WTC11 (cell line): ENCODE data around the gene CPSF7. TPM values are rescaled to one million over a fixed set of nuclear protein-coding genes. Genes with fewer than 3 reads are reported as not detected.

ENCODE experiments used
- ATAC-seq: fragments of 200-7000 bp; cut with Tn5 transposase; 2 replicates; pipeline ENCODE4 v1.10.0; 2021; ENCODE audit warnings: mild to moderate bottlenecking, moderate library complexity
- CTCF ChIA-PET: fragments of 300-600 bp; sonication (Branson Sonifier 250); formaldehyde crosslinking; loops from one replicate; lab custom pipeline; 2021; ENCODE audit warnings: antibody characterized with exemption; lab: Charles Lee
- POLR2A ChIA-PET: fragments of 350-600 bp; sonication (Branson Sonifier 250); formaldehyde crosslinking; loops from one replicate; lab custom pipeline; 2021; ENCODE audit warnings: antibody characterized with exemption; lab: Charles Lee
- DNase-seq: peaks from one replicate; pipeline ENCODE4 v3.0.0; 2021; ENCODE audit warnings: low spot score
- H3K27ac Mint-ChIP-seq: 2 replicates; pipeline ENCODE4 v1.8.0; 2021; ENCODE audit warnings: mixed read lengths
- H3K27me3 Mint-ChIP-seq: 2 replicates; pipeline ENCODE4 v1.8.0; 2021; ENCODE audit warnings: low read depth, mild to moderate bottlenecking, moderate library complexity, mixed read lengths
- H3K36me3 Mint-ChIP-seq: 2 replicates; pipeline ENCODE4 v1.8.0; 2021; ENCODE audit warnings: mixed read lengths
- H3K4me1 Mint-ChIP-seq: 2 replicates; pipeline ENCODE4 v1.8.0; 2022; ENCODE audit warnings: mixed read lengths
- H3K4me3 Mint-ChIP-seq: 2 replicates; pipeline ENCODE4 v1.8.0; 2021; ENCODE audit warnings: mild to moderate bottlenecking, moderate library complexity, mixed read lengths
- H3K9me3 Mint-ChIP-seq: 2 replicates; pipeline ENCODE4 v1.8.0; 2021; ENCODE audit warnings: mixed read lengths
- ATF1 ChIP-seq: sonication (generic); formaldehyde crosslinking; IDR thresholded peaks from 2 replicates; pipeline ENCODE4 v1.8.1; 2023; ENCODE audit warnings: mild to moderate bottlenecking, moderate library complexity, missing genetic modification reagents
- CREM ChIP-seq: sonication (generic); formaldehyde crosslinking; IDR thresholded peaks from 2 replicates; pipeline ENCODE4 v1.8.1; 2022; ENCODE audit warnings: mild to moderate bottlenecking, missing genetic modification reagents, moderate library complexity
- MLX ChIP-seq: sonication (generic); formaldehyde crosslinking; IDR thresholded peaks from 2 replicates; pipeline ENCODE4 v1.8.1; 2023; ENCODE audit warnings: mild to moderate bottlenecking, missing genetic modification reagents, moderate library complexity
- NR2C2 ChIP-seq: sonication (generic); formaldehyde crosslinking; IDR thresholded peaks from 2 replicates; pipeline ENCODE4 v1.8.0; 2022; ENCODE audit warnings: mild to moderate bottlenecking, missing genetic modification reagents
- OVOL2 ChIP-seq: fragments of 250-450 bp; sonication (Bioruptor Pico); IDR thresholded peaks from 2 replicates; pipeline ENCODE4 v1.9.0; 2021; ENCODE audit warnings: mild to moderate bottlenecking, borderline replicate concordance
- PRRX2 ChIP-seq: fragments of 250-450 bp; sonication (Bioruptor Pico); IDR thresholded peaks from 2 replicates; pipeline ENCODE4 v1.8.0; 2021; ENCODE audit warnings: mild to moderate bottlenecking
- RELA ChIP-seq: sonication (generic); formaldehyde crosslinking; IDR thresholded peaks from 2 replicates; pipeline ENCODE4 v1.8.1; 2022; ENCODE audit warnings: missing genetic modification reagents, mild to moderate bottlenecking, borderline replicate concordance
- SP1 ChIP-seq: sonication (generic); formaldehyde crosslinking; conservative IDR thresholded peaks from 2 replicates; pipeline ENCODE4 v1.8.1; 2022; ENCODE audit warnings: missing genetic modification reagents
- TCF7 ChIP-seq: sonication (generic); formaldehyde crosslinking; IDR thresholded peaks from 2 replicates; pipeline ENCODE4 v1.8.0; 2022; ENCODE audit warnings: mild to moderate bottlenecking, low read depth, missing genetic modification reagents, moderate library complexity
- TEAD1 ChIP-seq: sonication (generic); formaldehyde crosslinking; IDR thresholded peaks from 2 replicates; pipeline ENCODE4 v1.8.0; 2022; ENCODE audit warnings: mild to moderate bottlenecking, missing genetic modification reagents
- ZNF396 ChIP-seq: fragments of 250-450 bp; sonication (Bioruptor Pico); IDR thresholded peaks from 2 replicates; pipeline ENCODE4 v1.8.0; 2021; ENCODE audit warnings: mild to moderate bottlenecking, moderate library complexity, borderline replicate concordance
- ZNF416 ChIP-seq: fragments of 250-450 bp; sonication (Bioruptor Pico); IDR thresholded peaks from 2 replicates; pipeline ENCODE4 v1.9.0; 2021; ENCODE audit warnings: mild to moderate bottlenecking, inconsistent platforms
- total RNA-seq: library from RNA; stranded (reverse); gene quantifications from 3 replicates; pipeline ENCODE4 v1.2.3, GENCODE V29; 2021
- TF ChIP-seq, protein P1 (sequence below): fragments of 250-450 bp; sonication (Bioruptor Pico); IDR thresholded peaks from 2 replicates; pipeline ENCODE4 v1.8.0; 2021; ENCODE audit warnings: mild to moderate bottlenecking
- TF ChIP-seq, protein P2 (sequence below): sonication (generic); formaldehyde crosslinking; IDR thresholded peaks from 2 replicates; pipeline ENCODE4 v1.8.0; 2023; ENCODE audit warnings: mild to moderate bottlenecking, missing genetic modification reagents

The CPSF7 gene
- total RNA-seq, 1 experiment from 2014 or later, result 88.3 TPM

- H3K4me1 Mint-ChIP-seq, result 0 out of 2 replicates have a peak, but pooled peaks cover 3% of the 10 kb centered on the region
These were observed 51.0 kb downstream of the CPSF7 start for GRCh38 chr11:61378713-61379313.

DNA sequence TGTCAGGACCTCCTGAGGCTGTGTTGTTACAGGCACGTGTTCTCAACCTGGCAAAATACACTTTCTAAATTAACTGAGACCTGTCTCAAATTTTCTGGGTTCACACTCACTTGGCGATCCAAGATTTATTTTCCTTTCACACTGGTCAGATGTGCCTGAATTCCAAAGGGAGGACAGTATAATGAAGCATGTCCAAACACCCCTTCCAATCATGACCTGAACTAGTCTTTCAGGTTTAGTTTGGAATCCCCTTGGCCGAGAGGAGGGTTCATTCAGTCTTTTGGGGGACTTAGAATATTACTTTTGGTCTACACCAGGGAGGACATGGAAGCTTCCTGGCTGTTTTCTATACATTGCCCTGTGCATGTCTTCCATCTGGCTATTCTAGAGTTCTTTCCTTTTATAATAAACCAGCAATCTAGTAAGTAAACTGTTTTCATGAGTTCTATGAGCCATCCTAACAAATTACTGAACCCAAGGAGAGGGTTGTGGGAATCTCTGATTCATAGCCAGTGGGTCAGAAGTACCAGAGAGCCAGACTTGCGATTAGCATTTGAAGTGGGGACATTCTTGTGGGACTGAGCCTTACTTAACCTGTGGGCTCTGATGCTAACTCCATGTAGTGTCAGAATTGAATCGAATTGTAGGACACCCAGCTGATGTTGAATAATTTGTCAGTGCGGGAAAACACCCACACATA is 52.2 kb downstream of the CPSF7 start:
- no peak for ATAC-seq
- H3K27me3 Mint-ChIP-seq, result no peaks in the 10 kb centered on the region
- H3K9me3 Mint-ChIP-seq, result peaks cover 17% of the 10 kb centered on the region
- TF ChIP-seq SP1 (no peak), TCF7 (no peak), ZNF416 (CRISPR knock-in tag) (no peak), TEAD1 (CRISPR knock-in tag) (no peak), ATF1 (no peak)
- TF ChIP-seq, protein P1, sequence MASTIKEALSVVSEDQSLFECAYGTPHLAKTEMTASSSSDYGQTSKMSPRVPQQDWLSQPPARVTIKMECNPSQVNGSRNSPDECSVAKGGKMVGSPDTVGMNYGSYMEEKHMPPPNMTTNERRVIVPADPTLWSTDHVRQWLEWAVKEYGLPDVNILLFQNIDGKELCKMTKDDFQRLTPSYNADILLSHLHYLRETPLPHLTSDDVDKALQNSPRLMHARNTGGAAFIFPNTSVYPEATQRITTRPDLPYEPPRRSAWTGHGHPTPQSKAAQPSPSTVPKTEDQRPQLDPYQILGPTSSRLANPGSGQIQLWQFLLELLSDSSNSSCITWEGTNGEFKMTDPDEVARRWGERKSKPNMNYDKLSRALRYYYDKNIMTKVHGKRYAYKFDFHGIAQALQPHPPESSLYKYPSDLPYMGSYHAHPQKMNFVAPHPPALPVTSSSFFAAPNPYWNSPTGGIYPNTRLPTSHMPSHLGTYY (CRISPR knock-in tag), result no peak
- TF ChIP-seq, all 79 proteins: peak for 0
- Mint-ChIP-seq H3K4me1 (0 out of 2 replicates have a peak, but pooled peaks cover 3% of the 10 kb centered on the region), H3K27ac (no peak overlapping the region; the same call in 1 of the 2 replicates), H3K36me3 (peaks cover 42% of the 10 kb centered on the region), H3K4me3 (no peak overlapping the region)
- no peak for DNase-seq
- ChIA-PET CTCF (interaction anchor here (0.6 kb wide), 1 partner anchor 1248 kb away, joined by 4 read pairs; no protein-coding TSS in a partner anchor), POLR2A (no interaction called here)

More at GRCh38 chr11:61378713-61379313, 51.0 kb downstream of the CPSF7 start:
- TF ChIP-seq, protein P2, sequence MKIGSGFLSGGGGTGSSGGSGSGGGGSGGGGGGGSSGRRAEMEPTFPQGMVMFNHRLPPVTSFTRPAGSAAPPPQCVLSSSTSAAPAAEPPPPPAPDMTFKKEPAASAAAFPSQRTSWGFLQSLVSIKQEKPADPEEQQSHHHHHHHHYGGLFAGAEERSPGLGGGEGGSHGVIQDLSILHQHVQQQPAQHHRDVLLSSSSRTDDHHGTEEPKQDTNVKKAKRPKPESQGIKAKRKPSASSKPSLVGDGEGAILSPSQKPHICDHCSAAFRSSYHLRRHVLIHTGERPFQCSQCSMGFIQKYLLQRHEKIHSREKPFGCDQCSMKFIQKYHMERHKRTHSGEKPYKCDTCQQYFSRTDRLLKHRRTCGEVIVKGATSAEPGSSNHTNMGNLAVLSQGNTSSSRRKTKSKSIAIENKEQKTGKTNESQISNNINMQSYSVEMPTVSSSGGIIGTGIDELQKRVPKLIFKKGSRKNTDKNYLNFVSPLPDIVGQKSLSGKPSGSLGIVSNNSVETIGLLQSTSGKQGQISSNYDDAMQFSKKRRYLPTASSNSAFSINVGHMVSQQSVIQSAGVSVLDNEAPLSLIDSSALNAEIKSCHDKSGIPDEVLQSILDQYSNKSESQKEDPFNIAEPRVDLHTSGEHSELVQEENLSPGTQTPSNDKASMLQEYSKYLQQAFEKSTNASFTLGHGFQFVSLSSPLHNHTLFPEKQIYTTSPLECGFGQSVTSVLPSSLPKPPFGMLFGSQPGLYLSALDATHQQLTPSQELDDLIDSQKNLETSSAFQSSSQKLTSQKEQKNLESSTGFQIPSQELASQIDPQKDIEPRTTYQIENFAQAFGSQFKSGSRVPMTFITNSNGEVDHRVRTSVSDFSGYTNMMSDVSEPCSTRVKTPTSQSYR (CRISPR knock-in tag), result no peak
- TF ChIP-seq CREM (no peak), ZNF396 (CRISPR knock-in tag) (no peak), OVOL2 (no peak), MLX (CRISPR knock-in tag) (no peak)
- H3K36me3 Mint-ChIP-seq, result peaks cover 32% of the 10 kb centered on the region
- POLR2A ChIA-PET, result no interaction called here
- DNase-seq (no peak), ATAC-seq (no peak)
- no peak overlapping the region for H3K4me3 Mint-ChIP-seq
- CTCF ChIA-PET, result interaction anchor here (0.8 to 1.0 kb wide), 2 partner anchors 43 to 46 kb away, joined by 3 to 4 read pairs; partner anchors contain the start of genes DDB1 and TKFC
- H3K27me3 Mint-ChIP-seq, result no peaks in the 10 kb centered on the region
- H3K9me3 Mint-ChIP-seq, result peaks cover 14% of the 10 kb centered on the region
- H3K27ac Mint-ChIP-seq, result no peak overlapping the region

- no peak overlapping the region for H3K4me3 Mint-ChIP-seq
- ATAC-seq (no peak), DNase-seq (no peak)
- TF ChIP-seq PRRX2 (CRISPR knock-in tag), result no peak
- H3K4me1 Mint-ChIP-seq, result 0 out of 2 replicates have a peak, but pooled peaks cover 3% of the 10 kb centered on the region
- H3K36me3 Mint-ChIP-seq, result peaks cover 55% of the 10 kb centered on the region
- ChIA-PET CTCF (no interaction called here), POLR2A (no interaction called here)
- peaks cover 27% of the 10 kb centered on the region for H3K9me3 Mint-ChIP-seq
- no peak overlapping the region for H3K27ac Mint-ChIP-seq
- H3K27me3 Mint-ChIP-seq, result no peaks in the 10 kb centered on the region
These were observed 54.0 kb downstream of the CPSF7 start for GRCh38 chr11:61375761-61376108.

DNA sequence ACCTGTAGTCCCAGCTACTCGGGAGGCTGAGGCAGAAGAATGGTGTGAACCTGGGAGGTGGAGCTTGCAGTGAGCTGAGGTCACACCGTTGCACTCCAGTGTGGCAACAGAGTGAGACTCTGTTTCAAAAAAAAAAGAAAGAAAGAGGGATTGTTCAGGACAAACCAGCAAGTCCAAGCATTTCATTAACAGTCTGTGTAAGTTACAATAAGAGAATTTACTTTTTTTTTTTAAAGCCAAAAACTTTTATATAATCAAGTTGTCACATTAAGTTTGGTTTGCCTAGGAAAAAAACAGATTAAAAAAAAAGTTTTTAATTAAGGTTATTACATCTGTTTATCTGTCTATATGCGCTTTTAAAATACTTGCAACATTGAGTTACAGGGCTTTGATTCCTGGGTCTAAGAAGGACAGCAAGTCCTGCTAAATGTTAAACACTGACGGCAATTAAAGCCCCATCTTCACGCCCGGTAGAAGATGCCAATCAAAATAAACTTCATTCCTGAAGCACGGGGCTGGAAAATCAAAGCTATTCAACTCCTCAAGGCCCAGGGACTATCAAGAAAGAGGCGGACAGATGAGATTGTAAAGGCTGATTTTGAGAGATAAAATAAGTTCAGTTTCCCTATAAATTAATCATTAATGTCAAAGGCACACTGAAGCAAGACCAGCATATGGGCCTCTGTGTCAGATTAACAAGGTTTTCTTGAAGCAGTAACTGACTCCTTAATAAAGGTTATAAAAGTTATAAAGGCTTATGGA is 56.9 kb downstream of the CPSF7 start:
- POLR2A ChIA-PET, result interaction anchor here (0.6 to 0.7 kb wide), 2 partner anchors 12 to 57 kb away, joined by 3 to 4 read pairs; partner anchors contain the start of gene SDHAF2
- Mint-ChIP-seq H3K4me3 (no peak overlapping the region), H3K36me3 (peaks cover 81% of the 10 kb centered on the region), H3K27ac (no peak overlapping the region), H3K4me1 (0 out of 2 replicates have a peak, but pooled peaks cover 3% of the 10 kb centered on the region)
- CTCF ChIA-PET, result interaction anchor here (0.6 kb wide), 1 partner anchor 36 kb away, joined by 3 read pairs; no protein-coding TSS in a partner anchor
- TF ChIP-seq NR2C2 (CRISPR knock-in tag) (no peak), RELA (no peak), ZNF396 (CRISPR knock-in tag) (no peak)
- TF ChIP-seq, all 79 proteins: peak for 0
- DNase-seq (no peak), ATAC-seq (no peak)
- Mint-ChIP-seq H3K9me3 (peaks cover 27% of the 10 kb centered on the region), H3K27me3 (no peaks in the 10 kb centered on the region)
